HG03139 (cell line): Measurements from ENCODE around the gene SOBP.

Experiments
- ATAC-seq: cut with Tn5 transposase; IDR thresholded peaks from one replicate; pipeline ENCODE4 v1.9.1; 2021; ENCODE audit not compliant: unreplicated experiment

Gene SOBP

DNA sequence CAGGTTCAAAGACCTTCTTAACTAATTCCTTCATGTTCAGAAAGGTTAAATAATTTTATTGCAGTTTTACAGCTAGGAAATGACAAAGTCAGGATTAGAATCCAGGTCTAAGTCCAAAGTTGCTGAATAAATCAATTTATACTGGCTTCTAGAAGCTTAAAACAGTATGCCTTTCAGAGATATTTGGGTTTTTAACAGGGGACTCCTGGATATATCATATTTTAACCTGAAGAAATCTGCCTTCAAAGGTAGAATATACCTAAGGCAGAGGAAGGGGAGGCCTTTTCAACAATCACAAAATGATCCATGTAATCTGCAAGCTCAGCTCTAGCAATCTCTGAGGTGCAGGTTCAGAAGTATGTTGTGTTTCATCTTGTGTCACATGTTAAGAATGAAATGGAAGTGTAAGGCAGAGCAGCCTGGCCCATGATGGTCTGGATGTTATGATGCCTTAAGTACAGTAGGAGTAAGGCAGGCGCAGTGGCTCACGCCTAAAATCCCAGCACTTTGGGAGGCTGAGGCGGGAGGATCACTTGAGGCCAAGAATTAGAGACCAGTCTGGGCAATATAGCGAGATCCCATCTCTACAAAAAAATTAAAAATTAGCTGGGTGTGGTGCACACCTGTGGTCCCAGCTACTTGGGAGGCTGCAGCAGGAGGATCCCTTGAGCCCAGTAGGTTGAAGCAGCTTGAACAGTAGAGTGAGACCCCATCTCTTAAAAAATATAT is 123.9 kb downstream of the SOBP start:
- ATAC-seq = no peak

DNA sequence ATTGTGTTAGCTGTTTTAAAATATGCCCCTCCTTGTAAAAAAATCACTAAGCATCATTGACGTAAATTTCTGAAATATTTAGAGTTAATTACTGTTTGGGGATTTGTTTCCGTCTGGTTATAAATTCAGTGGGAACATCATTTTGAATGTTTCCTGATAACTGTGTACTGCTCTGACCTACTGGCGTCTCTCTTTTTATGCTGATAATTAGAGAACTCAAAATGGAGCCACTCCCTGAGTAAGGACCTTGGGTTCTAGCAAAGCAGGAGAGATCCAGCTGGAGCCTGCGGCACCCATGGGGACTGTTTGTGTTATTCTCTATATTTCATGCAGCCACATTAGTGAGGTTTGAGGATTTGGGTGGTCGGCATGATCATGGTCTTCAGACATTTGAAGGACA is 124.9 kb downstream of the SOBP start:
- ATAC-seq = no peak

DNA sequence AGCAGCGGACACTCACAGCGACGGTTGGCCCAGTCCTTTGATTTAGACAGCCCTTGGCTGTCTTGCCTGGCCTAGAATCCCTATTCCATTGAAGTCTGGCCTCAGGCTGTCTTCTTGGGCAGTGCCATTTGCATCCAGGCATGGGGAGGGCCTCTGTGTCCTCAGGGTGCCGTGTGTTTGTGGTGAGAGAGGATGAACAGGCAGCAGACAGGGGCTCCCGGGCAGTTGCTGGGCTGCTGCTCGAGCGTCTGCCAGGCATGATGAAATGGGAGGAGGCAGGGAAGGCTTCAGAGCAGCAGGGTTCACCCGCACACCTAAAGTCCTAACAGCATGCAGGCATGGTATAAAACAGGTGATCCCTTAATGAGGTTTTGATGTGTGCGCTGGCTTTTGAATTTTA is 126.9 kb downstream of the SOBP start:
- ATAC-seq = no peak

DNA sequence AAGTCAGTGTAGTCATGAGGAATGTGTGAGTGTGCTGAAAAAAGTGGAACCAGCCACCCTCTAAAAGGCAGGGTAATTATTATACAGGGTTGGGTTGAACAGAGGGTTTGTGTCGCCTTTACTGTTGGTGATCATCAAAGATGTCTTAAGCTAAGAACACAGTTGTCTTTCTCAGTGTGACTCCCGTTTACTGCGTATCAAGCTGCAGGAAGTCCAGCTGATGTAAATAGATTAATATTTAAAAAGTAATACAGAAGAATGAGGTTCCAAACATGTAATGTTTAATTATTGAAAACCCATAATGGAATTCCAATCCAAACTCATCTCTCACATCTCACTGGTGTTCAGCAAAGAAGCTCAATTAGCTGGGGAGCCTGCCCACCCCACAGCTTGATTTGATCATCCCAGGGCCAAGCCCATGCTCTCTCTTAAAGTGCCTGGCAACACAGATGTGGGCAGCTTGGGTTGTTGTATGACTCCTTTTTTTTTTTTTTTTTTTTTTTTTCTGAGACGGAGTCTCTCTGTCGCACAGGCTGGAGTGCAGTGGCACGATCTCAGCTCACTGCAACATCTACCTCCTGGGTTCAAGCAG is 127.5 kb downstream of the SOBP start:
- ATAC-seq = no peak

DNA sequence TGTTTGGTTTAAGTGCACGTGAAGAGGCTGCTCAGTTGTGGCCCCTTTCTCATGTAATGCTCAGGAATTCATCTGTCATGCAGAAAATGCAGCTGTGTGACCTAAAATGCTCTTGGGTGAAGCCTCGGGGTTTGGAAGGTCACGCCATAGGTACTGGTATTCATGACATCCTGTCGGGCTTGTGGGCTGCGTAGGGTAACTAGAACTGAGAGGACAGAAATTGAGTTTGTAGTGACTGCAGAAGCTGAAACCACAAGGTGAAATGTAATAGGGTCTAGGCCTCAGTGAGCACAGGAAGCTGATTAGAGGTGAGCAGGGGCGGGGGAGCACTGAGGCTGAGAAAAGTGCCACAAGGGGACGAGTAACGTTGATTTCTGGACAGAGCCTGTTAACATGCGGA is 128.8 kb downstream of the SOBP start:
- peak; percentile 97 for ATAC-seq

DNA sequence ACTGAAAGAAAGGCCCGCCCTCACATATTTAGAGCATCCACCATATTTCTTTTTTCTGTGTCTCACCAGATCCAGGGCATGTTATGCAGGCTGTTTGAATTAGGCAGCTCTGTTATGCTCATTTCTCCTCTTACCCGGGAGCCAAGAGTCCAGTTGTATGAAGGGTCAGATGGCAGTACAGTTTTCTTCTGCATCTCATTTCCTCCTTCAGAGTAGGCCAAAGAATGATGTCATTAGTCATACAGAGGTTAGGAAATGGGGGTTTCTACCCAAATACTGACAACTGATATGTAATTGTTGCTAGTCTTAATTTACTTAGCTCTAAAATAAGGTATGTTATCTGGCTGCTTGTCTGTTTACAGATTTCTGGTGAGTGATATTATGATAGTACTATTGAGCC is 130.8 kb downstream of the SOBP start:
- ATAC-seq = no peak

DNA sequence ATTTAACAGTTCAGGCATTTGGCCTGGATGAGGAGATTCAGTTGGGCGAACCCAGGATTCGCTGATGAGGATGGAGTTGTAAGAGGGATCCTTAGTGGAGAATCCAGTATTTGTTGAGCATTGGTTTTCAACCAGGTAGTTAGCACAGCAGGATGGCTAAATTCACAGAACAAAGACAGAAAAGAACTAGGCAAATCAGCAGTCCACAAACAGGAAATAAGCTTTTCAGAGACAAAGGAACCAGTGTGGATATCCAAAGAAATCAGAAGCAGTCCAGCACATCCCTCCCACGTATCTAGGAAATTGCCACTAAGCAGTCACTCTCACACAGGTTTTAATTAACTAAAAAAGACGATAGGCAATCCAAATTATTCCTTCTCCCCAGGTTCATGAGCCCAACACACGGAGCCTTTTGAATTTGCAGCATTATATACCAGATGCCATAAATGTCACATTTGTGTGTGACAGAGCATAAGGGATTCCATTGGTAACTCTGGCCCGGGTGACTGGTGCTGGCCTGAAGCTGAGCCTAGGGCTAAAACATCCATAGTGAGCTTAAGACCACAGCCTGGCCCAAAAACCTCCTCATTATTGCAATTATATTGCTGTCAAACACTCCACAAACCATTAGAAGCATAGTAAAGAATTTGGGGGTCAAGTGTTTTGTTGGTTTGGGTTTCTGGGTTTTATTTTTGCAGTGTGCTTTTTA is 131.5 kb downstream of the SOBP start:
- no peak for ATAC-seq

DNA sequence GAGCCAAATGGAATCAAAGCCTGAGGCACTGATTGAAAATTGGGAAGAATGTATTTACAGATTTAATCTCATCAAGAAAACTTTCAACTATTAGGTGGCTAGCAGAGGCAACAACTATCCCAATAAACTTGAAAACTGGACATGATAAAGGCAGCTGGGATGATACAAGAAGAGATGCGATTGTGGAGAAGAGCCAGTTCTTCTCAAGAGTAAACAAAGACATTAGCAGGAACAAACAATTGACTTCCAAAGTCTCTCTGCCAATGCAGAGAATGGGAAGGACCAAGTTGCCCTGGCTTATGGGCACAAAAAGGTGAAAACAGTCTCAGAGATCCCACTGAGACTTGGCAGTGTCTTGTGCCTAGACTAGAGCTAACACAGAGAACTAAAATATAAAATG is 132.4 kb downstream of the SOBP start:
- ATAC-seq = no peak

DNA sequence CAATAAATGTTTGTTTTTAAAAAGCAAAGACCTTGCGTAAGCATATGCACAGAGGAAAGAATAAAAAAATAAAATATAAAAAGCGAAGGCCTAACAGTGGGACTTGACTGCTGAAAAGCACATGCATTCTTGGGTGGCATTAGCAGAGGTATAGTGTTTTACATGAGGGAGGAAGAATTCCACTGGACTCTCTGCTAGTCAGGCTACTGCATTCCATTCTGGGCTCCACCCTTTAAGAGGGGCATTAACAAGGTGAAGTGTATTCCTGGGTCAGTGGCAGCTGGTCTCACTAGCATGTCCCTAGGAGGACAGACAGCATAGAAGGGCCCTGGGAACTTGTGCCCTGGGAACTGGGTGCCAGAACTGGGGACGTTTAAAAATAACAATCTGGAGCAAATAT is 134.1 kb downstream of the SOBP start:
- no peak for ATAC-seq

DNA sequence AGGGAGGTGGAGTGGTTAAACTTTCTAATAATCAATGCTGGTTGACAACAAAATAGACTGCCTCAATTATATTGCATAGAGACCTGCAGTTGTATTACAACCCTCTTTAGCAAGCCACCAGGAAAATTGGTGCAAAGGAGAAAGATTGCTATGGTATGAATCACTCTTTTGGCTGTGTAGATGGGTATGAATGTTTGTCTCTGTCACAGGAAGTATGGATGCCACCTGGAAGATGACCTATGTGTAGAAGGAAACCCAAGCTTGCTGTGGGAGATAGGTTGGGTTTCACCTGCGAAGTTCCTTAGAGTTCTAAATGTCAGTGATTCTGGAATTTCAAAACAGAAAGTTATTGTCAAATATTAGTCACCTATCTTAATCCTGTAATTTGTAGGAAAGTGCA is 134.6 kb downstream of the SOBP start:
- ATAC-seq = no peak

DNA sequence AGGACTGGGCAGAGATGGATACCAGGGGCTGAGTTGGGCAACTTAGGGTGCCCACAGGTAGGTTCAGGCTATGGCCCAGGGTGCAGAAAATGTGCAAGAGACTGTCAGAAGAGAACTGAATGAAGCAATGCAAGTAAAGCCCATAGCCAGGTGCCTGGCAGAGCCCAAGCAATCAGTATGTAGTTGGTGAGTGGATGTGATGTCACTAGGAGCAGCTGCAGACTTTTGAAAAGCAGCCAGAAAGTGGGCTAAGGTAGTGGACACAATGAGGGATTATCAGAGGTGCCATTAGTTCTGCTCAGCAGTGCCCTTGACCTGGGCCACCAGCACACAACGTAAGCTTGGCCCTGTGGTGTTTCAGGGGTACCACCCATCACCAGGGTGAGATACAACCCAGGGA is 135.3 kb downstream of the SOBP start:
- ATAC-seq = no peak

DNA sequence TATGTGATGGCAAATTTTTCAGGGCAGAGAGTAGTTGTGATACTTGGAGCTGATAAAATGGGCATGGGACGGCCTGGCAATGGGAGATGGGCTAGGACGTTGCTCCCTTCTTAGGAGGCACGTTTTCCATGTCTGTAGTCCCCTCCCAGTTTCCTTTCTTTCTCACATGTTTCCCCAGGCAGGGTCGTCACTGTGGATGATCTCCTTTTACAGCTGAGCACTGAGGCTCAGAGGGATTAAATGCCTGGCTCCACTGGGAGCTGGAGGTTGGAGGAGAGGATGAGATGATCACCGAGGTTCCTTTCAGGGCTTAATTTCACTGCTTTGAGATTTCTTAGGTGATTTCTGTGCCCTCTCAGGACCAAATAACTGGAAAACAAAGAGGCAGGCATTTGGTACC is 136.7 kb downstream of the SOBP start:
- no peak for ATAC-seq

DNA sequence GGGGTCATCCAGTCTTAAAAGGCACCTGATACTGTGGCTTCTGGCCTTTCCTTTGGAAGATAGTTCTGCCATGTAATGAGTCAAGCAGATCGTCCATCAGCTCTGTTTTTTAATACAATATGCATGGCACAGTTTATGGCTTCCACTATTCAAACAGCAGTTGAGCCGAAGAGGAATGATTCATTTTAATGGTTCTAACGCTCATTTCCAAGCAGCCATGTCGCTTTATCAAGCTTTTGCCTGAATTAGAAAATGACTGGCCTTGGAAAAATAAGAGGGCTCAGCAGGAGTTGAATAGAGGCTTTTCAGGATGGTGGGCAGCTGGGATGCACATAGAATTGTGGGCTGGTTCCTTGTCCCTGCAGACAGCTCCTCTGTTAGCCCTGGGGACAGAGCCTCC is 138.1 kb downstream of the SOBP start:
- no peak for ATAC-seq

DNA sequence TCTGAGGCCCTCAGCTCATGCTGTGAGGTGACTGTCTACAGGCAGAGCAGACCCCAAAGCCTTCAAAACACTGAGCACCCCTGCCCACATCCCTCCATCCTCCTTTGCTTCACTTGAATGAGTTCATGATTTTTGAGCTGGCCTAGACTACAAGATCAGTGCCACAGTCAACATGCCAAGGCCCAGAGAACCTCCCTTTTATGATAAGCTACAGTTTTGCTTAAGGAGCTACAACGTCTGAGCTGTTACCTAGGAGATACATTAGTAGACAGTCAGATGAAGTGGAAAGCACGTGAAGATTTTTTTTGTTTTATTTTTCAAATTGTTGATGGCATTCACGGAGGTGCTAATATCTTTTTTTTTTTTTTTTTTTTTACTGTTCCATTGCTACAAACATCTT is 139.0 kb downstream of the SOBP start:
- no peak for ATAC-seq

DNA sequence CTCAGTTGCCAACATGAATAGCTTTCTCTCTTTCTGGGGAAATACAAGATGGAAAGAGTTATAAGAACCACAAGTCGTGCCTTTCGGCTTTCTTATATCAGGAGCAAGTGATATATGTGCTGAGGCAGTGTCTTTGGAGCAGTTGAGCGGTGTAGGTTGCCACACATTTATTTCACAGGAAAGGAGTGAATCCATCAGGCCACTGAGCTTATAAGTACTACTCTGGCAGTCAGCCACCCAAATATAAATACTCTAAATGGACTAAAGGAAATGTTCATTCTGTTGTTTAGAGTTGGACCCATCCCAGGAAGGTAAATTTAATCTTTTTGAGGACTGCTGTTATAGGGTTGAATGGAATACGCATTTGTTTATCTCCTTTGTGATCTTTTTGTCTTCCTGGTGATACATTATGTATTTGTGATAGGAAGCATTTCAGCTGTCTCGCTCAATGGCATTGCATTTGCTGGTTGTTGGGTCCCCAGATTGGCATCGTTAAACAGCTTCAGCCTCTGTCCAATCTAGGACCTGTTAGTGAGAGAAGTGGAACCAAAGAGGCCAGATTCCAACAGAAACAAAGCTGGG is 139.7 kb downstream of the SOBP start:
- no peak for ATAC-seq

DNA sequence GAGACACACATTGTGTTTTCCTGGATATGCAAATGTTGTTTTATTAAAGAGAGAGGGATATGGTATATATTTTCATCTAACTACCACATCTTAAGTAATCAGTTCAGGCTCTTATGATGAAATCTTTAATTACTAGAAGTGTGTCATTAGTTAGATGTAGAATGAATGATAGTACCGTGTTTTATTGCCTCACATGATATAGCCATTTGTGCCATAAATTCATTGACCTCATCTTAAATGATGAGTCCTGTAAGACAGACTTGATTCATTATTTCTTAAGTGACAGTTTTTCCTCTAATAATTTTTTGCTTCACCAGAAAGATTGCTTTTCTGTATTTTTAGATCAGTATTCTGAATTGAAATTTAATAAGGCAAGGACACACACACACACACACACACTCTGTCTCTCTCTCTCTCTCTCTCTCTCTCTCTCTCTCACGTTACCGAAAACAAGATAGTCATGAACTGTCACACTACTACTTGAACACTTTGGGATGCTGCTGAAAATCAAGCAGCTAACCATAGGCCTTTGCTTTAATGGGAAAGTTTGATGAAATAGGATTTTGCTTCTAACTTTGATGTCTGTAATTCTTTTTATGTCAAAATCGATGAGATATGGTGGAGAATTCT is 140.5 kb downstream of the SOBP start:
- ATAC-seq = no peak

DNA sequence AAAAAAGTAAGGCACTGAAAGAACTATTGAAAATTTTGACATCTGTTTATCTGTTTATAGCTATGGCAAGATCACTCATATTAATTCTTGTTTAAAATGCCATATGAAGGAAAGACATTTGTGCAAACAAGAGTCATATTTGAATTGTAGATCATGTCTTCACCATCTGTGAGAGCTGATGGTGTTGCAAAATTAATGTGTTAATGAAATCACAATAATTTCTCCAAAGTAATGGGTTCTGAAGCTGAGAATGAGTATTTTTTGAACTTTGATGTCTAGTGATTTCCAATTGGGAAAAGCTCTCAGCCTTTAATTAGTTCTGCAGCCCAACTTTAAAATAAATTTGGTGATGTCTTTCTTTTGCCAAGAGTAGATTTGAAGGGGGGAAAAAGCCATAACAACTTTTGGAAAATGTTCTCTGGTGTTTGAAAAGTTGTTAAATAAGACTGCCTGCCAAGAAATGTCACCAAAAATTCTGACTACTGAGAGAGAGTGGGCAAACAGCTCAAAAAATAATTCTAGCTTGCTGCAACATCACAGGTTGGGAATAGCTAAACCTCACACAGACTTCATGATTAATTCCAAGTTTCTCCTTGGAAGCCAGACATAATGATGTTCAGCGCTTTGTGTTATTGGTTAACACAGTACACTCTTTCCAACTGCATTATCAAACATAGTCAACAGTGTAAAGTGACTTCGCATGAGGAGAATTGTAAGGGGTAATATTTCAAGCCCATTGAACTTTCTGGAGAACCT is 142.6 kb downstream of the SOBP start:
- no peak for ATAC-seq

DNA sequence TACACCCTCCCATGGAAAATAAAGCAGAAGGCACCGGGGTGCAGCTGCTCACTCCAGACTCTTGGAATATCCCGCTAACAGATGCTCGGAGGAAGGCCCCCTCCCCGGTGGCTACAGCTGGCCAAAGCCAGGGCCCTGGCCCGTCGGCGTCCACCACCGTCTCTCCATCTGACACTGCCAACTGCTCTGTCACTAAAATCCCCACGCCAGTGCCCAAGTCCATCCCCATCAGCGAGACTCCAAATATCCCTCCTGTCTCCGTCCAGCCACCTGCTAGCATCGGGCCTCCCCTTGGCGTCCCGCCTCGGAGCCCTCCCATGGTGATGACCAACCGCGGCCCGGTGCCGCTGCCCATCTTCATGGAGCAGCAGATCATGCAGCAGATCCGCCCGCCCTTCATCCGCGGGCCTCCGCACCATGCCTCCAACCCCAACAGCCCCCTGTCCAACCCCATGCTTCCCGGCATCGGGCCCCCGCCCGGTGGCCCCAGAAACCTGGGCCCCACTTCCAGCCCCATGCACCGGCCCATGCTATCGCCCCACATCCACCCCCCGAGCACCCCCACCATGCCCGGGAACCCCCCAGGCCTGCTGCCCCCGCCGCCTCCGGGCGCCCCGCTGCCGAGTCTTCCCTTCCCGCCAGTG is 143.9 kb downstream of the SOBP start:
- no peak for ATAC-seq

DNA sequence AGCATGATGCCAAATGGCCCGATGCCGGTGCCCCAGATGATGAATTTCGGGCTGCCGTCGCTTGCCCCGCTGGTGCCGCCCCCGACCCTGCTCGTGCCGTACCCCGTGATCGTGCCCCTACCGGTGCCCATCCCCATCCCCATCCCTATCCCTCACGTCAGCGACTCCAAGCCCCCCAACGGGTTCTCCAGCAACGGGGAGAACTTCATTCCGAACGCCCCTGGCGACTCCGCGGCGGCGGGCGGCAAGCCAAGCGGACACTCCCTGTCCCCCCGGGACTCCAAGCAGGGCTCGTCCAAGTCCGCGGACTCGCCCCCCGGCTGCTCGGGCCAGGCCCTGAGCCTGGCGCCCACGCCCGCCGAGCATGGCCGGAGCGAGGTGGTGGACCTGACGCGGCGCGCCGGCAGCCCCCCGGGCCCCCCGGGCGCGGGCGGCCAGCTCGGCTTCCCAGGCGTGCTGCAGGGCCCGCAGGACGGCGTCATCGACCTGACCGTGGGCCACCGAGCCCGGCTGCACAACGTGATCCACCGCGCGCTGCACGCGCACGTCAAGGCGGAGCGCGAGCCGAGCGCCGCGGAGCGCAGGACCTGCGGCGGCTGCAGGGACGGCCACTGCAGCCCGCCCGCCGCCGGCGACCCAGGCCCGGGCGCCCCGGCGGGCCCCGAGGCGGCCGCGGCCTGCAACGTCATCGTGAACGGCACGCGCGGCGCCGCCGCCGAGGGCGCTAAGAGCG is 144.6 kb downstream of the SOBP start:
- ATAC-seq = no peak

DNA sequence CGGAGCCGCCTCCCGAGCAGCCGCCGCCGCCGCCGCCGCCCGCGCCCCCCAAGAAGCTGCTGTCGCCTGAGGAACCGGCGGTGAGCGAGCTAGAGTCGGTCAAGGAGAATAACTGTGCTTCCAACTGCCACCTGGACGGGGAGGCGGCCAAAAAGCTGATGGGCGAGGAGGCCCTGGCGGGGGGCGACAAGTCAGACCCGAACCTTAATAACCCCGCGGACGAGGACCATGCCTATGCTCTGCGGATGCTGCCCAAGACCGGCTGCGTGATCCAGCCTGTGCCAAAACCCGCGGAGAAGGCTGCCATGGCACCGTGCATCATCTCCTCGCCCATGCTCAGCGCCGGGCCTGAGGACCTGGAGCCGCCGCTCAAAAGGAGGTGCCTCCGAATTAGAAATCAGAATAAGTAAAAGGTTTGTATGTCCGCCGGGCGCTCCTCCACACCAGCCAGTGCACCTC is 145.2 kb downstream of the SOBP start:
- no peak for ATAC-seq
